Mesenteric fat pad (tissue), 1 donor: ENCODE data around the gene CHD6. TPM values are rescaled to one million over a fixed set of nuclear protein-coding genes. Genes with fewer than 3 reads are reported as not detected.

Experiments used
- DNase-seq: peaks from one replicate; pipeline ENCODE4 v3.0.0-alpha.2; 2020; ENCODE audit warnings: low spot score
- total RNA-seq: library from RNA; stranded (reverse); fragmentation: NEBNext Ultra II Directional; extraction: Animal tissue kit (Norgen Biotek cat#: 25700); gene quantifications from one replicate; pipeline ENCODE4 v1.2.1, GENCODE V29; 2021
- donor health status: DM: yes; HTN: yes; CAD: no.

The CHD6 gene
- total RNA-seq, 1 donor from 2014 or later, result 47.3 TPM

DNA sequence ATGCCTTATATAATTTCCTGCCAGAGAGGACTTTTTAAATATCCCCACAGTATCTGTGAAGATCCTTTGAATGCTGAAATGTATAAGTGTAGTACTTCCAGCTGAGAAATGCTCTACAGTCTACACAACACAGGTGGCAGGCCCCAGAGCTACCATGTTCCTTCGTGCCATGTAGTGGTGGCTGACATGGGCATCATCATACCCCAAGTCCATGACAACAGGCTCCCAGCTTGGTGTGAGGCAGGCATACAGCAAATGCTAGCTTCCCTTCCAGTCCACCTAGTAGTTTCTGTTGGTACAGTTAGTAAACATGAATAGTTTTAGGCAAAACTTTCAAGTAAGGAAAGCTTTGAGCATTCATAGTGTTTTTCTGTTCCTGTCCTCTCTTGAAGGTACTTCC is 190.3 kb downstream of the CHD6 start:
- DNase-seq, result no peak

DNA sequence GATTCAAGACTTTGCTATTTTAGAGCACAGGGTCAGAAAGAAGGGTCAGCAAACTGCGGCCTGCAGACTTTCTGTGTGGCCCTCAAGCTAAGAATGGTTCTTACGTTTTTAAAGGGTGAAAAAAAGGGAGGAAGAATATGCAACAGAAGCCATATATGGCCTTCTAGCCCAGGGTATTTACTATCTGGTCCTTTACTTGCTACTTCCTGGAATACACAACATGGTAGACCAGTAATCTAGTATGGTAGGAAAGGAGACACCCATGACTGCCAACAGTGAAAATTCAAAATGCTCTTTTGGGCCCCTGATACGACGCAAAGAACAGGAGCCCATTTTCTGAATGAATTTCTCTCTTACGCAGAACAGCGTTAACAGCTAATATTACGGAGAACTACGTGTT is 191.2 kb downstream of the CHD6 start:
- no peak for DNase-seq

DNA sequence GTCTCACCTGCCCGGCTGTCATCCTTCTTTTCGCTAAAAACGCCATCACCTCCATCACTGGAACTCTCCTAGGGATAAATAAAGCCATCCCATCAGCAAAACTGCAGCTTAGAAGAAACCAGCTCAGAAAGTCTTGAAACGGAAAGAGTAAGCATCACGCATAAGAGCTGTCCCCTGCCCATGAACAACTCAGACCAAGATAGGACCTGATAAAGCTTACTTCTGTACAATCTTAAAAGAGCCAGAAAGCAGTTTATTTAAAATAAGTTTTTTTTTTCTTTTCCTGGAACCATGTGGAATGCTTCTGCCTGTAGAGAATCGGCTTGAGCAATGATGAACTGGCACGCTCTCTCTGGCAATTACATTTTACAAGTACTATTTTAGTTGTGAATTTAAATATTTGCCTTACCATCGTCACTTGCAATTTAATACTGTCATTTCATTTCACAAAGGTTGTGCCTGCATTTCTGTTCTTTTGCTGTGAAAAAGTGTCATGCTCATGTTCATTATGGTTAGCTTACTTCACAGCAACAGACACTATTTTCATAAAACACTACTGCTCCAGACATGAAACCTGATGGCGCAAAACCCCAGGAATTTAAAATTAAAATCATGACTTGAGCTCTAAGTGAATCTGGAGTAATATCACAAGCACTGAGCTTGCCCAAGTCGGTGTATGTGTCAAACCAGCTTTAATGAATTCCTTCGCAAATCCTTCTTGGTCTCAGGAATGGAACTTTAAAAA is 191.9 kb downstream of the CHD6 start:
- no peak for DNase-seq

DNA sequence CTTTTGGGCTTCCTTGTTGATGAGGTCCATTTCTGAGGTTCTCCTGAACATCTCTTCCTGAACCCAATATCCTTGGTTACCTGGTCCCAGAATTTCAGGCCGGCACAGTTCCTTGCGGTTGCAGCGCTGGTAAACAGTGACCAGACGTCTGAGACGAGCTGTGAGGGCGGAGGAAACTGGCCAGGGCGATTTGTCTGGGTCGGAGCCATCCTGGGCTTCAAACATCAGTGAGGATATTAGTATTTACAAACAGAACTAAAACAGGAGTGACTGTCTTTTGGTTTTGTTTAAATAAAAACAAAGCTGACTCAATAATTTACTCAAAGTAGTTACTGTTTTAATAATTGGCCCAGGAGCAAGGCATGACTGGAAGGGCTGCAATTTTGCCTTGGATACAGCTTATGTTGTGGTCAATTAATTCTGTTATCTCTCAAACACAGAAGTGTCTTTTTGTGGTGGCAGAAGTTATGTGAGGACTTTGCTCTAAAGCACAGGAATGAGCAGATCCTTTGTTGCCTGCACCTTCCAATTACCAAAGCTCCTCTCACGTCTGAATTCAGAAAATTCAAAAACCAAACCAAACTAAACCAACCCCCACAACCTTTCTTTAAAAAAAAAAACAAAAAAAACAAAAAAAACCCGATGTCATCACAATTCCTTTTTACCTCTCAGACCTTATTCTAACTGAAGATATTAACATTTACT is 192.8 kb downstream of the CHD6 start:
- no peak for DNase-seq

DNA sequence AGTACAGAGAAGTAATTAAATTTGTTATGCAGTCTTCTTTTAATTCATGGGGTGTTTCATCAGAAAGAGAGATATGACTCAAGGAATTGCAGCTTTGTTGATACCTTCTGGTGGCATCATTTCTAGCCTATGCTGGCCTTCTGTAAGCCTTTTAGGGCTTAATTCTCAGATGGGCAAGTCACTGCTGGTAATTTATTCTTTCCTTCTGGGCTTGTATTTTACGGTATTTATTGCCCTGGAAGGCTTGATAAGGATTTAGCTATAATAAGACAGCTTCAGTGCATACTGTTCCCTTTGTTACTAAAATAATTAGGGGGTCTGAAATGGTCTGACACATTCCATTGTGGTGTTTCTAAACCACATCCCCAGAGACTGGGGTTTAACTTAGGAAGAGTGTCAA is 193.6 kb downstream of the CHD6 start:
- DNase-seq, result no peak

DNA sequence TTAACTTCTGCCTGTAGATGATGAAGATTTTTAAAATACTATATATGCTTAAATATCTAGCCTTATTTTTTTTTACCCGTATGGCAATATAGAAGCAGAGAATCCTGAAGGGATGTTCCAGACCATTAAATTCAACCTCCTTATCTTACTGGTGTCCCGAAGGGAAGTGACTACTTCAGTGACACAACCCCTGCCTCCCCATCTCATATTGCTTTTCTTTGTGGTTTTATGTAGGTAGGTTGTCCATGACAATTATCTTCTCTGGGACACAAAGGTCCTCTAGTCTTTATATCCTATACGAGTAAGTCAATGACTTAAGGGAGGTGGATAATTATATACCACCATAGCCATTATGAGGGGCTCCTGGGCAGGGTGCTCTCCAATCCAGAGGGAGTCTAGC is 194.2 kb downstream of the CHD6 start:
- no peak for DNase-seq

DNA sequence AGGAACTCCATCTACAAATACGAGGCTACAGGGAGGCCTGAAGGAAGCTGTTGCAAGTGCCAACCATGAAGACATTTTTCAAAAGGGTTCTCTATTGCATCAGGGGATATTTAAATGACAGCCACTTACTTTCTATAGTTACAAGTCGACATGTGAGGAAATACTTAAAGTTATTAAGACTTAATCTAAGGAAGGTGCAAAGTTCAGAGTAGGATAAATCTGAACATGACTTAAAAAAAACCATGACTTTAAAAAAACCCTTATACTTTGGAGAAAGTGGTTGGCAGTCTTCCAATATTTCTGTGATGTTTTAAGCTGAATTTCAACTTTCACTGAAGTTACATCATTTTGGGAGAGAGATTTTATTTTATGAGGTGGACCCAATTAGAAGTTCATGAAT is 195.2 kb downstream of the CHD6 start:
- DNase-seq, result no peak

DNA sequence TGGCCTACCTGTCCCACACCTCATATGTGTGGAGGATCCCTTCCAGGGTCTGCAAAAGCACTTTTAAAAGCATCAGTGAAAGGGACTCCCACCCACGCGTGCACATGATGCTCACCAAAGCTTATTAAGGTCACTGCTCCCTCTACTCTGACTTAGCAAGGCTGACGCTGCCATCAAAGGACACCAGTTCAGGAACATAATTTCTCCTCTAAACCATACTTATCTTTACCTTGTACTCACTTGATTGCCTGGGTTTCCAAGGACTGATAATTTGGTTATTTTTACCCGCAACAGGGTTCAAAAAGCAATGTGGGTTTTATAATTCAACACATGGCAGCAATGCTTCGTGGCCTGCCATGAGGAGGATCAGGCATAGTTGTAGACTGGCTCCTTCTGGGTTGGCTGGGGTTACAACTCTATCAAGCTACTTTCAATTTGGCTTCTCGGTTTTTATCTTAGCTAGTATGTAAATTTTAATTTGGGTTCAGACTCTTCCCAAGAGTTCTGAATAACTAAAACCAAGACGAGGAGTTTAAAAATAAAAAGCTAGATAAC is 199.4 kb downstream of the CHD6 start:
- DNase-seq, result peak; percentile 39

DNA sequence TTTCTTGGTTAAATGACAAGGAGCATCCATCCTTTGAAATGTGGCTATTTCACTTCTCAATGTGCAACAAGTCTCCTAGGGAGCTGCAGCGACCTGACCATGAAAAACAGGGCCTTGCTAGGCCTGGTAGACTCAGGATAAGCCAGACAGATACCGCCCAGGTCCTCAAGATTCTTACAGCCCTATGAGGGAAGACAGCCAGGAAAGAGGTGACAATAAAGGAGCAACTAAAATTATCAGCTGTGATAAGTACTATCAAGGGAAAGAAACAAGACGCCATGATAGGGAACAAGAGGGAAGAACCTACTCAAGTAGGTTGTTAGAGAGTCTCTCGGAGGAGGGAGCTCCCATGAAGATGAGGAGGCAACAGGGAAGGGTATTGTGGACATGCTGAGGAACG is 200.1 kb downstream of the CHD6 start:
- DNase-seq, result no peak

DNA sequence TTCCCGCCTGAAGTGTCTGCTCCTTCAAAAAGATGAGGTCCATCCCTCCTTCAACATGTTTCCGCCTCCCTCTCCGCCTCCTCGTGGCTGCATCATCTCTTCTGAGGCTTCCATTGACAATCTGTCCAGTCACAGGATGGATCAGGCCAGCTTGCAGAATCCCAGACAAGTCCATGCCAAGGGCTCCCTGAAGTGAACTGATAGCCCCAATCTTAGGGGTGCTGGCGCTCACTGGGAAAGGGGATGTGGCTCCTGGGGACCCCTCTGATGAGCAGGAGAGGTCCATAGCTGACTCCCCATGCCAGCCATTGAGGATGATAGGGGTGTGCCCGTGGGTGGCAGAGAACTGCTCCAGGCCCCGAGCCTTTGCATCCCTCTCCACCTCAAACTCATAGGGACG is 203.0 kb downstream of the CHD6 start:
- peak; percentile 62 for DNase-seq

DNA sequence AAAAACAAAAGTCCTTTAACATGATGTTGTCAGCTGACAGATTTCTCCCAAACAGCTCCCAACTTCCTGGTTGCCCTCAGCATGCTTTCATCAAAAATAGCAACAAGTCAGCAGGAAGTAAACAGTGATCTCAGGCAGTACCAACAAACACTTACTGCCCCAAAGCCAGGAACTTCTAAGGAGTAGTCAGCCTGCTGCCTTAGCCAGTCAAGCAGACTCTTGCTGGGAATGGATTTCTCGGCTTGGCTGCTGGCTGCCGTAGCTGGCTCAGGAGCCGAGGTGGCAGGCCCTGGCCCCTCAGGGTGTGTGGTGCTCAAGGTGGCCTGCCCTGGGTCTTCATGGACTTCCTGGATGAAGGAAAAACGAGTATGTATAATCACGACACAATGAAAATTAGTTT is 205.0 kb downstream of the CHD6 start:
- DNase-seq, result peak; percentile 57

DNA sequence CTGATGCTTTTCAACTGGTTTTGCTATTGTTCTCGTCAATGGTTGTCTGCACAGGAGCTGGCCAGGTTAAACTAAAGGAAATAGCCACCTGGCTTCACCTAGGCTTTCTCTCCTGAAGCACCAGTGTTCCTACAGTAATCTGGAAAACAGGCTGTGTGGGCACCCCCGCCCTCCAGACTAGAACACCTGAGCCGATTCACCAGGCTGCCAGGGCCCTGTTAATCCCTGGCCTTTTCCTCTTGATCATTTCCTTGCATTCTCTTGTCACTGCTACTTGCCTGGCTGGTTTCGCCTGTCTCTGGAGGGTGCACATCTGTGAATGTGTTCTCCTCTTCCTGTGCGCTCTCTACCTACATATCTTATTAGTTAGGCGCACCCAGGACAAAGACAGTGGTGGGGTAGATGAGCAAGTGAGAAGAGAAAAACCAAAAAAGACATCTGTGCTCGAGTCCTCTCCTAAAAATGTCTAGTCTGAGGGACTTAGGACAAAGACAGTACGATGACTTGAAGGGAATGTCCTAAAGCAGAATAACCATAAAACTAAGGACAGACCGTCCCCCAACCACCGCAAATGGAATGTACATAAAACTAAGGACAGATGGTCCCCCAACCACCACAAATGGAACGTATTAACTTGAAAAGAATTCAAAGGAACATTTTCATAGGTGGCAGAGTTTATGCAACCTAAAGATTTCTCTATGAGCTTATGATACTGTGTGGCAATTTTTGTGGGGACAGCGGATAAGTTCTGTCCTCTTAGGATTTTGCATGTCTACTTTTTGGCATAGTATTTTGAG is 205.7 kb downstream of the CHD6 start:
- no peak for DNase-seq

DNA sequence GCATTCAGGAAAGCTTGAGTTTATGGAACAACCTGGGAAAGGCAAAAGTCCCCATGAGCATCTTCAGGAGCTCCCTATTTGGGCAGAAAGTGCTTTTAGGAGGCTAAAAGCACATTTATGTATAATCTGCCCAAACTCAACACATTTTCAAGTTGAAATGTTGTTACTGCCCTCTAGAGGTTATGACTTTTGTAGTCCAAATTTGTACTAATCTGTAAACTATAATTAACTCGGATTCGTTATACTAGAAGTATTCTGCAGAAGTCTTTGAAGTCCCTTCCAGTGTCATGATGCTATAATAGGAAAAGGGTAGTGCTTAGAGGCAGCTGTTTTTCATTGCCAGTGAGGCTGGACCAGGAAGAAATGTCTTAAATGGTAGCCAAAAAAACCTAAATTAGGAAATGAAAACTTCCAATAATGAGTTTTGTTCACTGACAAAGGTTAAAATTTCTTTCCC is 206.8 kb downstream of the CHD6 start:
- DNase-seq, result no peak

DNA sequence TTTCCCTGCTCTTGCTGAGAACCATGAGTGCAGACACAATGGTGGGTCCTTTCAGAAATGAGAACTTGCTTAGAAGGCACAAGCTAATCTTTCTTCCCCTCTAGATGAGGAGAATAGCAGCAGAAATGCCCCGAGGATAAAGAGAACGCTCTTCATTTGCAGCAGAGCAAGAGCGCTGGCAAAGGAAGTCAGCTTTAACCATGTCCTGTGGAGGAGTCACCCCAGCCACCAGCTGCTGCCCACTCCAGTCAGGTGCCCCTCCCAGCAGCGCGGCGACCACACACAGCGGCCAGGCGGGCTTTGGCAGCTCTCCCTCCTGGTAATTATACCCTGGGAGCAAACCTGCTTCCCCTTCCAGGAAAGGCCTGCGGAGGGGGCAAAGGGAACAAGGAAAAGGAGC is 209.2 kb downstream of the CHD6 start:
- DNase-seq, result peak; percentile 82

DNA sequence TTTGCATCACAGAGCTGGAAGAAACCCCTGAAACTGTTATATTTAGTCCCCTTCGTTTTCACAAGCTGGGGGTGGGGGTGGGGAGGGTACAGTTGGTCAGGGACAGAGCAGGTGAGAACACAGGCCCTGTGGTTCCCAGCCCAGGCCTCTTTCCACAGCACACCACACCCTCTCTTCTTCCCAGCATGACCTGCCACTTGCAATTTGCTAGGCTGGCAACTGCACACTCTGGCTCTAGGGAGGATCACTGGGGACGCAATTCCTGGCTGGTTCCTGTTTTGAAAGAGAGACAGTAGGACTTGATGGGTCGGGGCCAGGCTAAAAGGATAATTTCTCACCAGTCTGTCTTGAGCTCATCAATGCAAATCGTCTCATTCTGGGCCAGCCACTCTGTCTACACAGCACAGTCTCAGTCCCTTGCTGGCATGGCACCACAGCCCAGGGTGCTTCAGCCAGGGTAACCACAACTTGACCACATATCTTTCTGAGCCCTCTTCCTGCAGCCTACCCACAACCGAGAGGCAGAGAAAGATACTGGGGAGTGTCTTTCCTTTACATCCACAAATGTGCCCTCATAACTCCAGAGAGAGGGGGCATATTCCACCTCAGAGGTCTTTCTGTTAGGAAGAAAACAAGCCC is 209.9 kb downstream of the CHD6 start:
- DNase-seq, result no peak

DNA sequence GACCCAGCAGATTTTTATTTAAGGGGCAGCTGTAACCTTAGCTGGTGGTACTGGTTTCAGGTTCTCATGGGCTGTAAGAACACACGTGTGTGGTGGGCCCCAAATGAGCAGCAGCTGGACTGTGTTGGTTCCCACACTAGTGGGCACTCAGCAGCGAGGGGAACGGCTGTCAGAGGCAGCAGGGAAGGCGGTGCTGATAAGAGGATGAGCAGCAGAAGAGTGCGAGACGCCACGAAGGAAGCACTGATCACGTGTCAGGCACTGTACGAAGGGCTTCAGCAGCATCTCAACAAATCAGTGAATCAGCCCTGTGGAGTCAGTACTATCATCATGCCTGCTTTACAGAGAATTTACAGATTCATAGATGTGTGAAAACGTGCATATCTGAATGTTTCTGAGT is 210.6 kb downstream of the CHD6 start:
- DNase-seq, result no peak

DNA sequence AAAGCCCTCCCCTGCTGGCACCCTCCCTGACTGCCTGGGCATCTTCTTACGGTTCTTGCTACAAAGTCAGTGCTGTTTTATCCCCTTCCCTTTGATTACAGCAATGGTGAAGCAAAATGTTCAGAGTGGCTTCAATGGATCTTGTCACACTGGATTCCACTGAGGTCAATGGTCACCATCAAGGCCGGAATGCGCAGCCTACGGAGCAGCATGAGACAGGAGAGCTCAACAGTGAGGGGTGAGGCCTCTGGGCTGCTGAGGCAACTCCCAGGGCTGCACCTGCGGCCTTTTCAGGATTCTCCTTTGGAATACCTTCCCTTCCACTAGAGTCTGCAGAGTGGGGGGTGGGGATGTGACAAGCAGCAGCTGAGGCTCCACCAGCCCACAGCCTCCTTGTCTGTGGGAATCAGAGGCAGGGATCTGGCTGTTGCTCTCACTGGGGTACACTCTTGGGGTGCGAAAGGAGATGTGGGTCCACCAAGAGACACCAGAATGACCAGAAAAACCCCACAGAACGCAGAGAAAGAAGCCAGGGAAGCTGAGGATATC is 211.2 kb downstream of the CHD6 start:
- no peak for DNase-seq

DNA sequence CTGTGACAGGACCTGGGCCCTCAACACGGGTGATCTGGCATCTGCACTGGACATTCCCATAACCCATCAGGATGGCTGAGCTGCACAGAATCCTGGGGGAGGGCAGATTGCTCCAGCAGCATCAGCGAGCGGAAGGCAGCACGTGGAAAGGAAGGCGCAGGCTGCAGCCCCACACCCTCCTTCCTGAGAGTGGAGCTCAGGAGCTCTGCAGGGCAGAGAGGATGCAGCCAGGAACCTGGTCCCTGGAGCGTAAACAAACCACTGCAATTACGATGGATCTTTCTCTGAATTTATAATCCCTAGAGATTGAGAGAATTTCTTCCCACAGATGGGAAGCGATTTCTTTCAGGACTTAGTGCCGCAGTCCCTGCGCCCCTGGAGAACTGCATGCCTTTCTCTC is 211.8 kb downstream of the CHD6 start:
- no peak for DNase-seq

DNA sequence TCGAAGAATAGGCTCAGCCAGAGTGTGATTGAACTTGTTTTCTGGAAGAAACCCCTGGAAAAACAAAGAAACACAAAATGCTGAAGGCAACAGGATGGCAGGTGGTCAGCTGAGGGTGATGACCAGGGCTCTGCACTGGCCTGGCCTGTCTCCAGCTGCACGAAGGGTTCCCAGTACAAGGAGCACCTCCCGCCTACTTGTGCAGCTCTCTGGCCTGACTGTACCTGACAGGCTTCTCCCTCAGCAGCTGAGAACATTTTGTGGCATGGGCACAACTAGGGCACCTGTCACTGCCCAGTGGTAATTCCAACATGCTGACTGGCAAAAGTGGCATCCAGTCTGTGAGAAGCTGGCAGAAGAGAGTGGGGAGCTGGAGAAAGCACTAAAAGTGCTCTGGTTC is 212.7 kb downstream of the CHD6 start:
- no peak for DNase-seq

DNA sequence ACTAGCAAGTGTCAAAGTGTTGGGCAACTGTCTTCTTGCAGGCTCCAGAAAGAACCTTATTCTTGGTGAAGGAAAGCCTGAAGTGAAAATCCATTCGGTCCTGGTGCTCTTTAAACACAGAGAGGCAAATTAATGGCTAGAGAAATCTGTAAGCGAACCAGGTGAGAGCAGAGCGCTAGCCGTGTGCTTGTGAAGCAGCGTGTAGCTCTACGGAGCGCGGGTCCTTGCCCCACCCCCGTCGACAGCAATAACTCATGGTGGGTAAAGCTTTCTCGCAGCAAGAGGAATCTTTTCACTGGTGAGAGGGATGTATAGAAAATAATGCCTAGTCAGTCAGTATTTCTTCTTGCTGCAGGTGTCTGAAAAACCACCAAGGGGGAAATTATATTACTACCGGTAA is 214.6 kb downstream of the CHD6 start:
- DNase-seq, result no peak

DNA sequence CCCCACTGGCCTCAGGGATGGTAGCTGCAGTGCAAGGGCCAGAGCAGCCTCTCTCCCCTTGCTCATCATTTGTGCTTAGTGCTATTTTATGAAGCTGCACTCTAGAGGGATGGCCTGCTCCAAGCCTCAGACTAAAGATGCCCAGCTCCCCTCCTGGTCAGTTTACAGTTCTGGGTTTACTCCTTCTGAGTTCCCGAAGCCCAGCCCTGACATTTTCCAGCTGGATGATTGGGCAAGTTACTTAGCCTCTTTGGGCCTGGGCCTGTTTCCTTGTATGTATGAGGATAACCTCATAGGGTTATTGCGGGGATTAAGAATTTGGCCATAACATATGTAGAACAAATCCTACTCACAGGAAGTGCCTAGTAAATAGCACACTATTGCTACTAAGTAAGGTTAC is 219.8 kb downstream of the CHD6 start:
- no peak for DNase-seq
